NCI-H524 (cell line): ENCODE data around the gene CLEC3A.
"Not testable (repeated sequence)": the region's sequence is repeated elsewhere in the genome, so short reads cannot be mapped to it uniquely, and the experiment has no call there.

Source experiments
- DNase-seq, 2 experiments: peaks; one replicate each; lab custom pipeline; 2025; lab: John Stamatoyannopoulos, UW

CLEC3A gene

GRCh38 chr16:78028018-78028417 is 5.7 kb downstream of the CLEC3A start:
- DNase-seq: no peak

GRCh38 chr16:78034530-78034929 is 12.2 kb downstream of the CLEC3A start:
- DNase-seq: no peak

GRCh38 chr16:78035012-78035411 is 12.7 kb downstream of the CLEC3A start:
- no peak for DNase-seq

GRCh38 chr16:78040396-78040795 is 18.0 kb downstream of the CLEC3A start:
- DNase-seq: no peak

GRCh38 chr16:78045865-78046581 is 23.7 kb downstream of the CLEC3A start:
- DNase-seq: no peak

GRCh38 chr16:78048319-78048718 is 26.0 kb downstream of the CLEC3A start:
- DNase-seq: no peak

GRCh38 chr16:78050734-78051400 is 28.5 kb downstream of the CLEC3A start:
- DNase-seq: no peak

GRCh38 chr16:78057803-78058564 is 35.6 kb downstream of the CLEC3A start:
- DNase-seq: no peak

- DNase-seq: not testable (repeated sequence)
These were observed 37.5 kb downstream of the CLEC3A start for GRCh38 chr16:78059806-78060205.

GRCh38 chr16:78060295-78060694 is 37.9 kb downstream of the CLEC3A start:
- no peak for DNase-seq

- no peak for DNase-seq
These were observed 38.5 kb downstream of the CLEC3A start for GRCh38 chr16:78060809-78061208.

GRCh38 chr16:78065319-78065718 is 43.0 kb downstream of the CLEC3A start:
- no peak for DNase-seq

- DNase-seq: no peak
These were observed 47.6 kb downstream of the CLEC3A start for GRCh38 chr16:78069913-78070312.

GRCh38 chr16:78072275-78072674 is 49.9 kb downstream of the CLEC3A start:
- no peak for DNase-seq

GRCh38 chr16:78075800-78076199 is 53.5 kb downstream of the CLEC3A start:
- no peak for DNase-seq

GRCh38 chr16:78081341-78081740 is 59.0 kb downstream of the CLEC3A start:
- DNase-seq: no peak
